Anterior cingulate cortex (tissue), 58 donors: ENCODE results near the gene GPR132.
"Not testable (repeated sequence)": the region's sequence is repeated elsewhere in the genome, so short reads cannot be mapped to it uniquely, and the experiment has no call there.

Source experiments
- DNase-seq, 58 donors: peaks; one replicate each; lab custom pipeline; 2025; lab: John Stamatoyannopoulos, UW

The GPR132 gene, protein sequence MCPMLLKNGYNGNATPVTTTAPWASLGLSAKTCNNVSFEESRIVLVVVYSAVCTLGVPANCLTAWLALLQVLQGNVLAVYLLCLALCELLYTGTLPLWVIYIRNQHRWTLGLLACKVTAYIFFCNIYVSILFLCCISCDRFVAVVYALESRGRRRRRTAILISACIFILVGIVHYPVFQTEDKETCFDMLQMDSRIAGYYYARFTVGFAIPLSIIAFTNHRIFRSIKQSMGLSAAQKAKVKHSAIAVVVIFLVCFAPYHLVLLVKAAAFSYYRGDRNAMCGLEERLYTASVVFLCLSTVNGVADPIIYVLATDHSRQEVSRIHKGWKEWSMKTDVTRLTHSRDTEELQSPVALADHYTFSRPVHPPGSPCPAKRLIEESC

DNA sequence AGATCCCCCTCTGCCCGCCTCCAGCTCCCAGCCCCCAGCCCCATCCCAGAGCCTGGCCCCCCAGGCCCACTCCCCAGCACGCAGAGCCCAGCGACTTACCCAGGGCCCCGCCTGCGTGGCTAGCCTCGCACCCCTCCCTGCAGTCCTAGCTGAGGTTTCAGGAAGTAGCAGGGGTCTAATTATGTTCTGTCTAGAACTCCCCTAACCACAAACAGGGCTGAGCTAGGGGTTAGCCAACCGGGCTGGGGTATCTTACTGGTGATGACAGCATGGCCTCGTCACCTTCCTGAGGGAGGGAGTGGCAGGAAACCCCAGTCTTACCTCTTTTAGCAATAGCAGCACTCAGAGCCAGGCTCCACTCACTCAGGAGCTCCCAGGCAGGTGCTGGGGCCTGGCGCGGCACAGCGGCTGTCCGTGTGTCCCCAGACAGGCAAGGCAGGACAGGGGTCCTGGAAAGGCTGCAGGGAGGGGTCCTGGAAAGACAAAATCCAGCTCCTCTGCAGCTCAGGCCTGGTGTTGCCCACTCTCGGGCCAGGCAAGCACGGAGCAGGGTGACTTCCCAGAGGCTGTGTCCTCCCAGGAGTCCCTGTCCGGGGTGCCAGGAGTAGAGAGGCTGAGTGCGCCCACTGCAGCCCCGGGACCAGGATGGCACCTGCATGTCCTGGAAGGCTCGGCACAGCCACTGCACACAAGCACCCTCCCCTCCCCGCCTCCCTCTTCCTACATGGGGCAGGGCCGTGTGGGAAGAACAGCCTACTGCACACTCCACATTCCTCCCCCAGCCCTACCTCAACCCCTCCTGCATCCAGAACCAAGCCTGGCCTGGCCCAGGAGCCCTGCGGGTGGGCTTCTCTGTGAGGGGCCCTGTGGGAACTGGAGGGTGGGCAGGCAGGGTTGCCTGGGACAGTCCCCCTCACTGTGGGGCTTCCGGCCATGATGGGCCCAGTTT lies at the start of gene GPR132:
Gene GPR132, minus strand, starts transcription at position 151 of the 949 bp plus-strand sequence. CDS start 10,010 bp downstream, outside the sequence.
- peak in 5 of 58 donors; percentile 19 to 36 (median 33) for DNase-seq

GRCh38 chr14:105109243-105109642 lies 44.0 kb upstream of the GPR132 start:
- not testable (repeated sequence) for DNase-seq

GRCh38 chr14:105108516-105108864 lies 43.3 kb upstream of the GPR132 start:
- no peak for DNase-seq

DNA sequence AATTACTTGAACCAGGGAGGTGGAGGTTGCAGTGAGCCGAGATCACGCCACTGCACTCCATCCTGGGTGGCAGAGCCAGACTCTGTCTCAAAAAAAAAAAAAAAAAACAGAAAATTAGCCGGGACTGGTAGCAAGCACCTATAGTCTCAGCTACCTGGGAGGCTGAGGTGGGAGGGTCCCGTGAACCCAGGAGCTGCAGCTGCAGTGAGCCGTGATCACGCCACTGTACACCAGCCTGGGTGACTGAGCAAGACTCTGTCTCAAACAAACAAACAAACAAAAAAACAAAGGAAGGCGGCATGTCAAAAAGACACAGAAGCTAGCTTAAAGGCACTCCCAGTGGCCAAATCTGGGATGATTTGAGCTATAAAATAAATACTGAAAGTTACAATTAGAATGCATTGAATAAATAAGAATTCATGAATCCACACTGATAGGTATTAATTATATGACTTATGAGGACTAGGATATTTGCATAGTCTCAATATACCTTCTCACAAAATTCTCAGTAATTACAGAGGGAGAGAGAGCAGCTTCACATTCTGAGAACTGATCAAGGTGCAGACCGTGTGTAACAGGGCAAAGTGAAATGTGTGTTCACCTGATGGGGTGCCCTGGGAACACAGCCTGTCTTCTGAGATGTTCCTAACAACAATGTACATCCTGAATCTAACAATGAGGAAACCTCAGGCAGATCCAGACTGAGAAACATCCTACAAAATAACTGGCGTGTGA lies 42.7 kb upstream of the GPR132 start:
- no peak for DNase-seq

- no peak for DNase-seq
Measured at GRCh38 chr14:105107351-105107750, 42.1 kb upstream of the GPR132 start.

- no peak for DNase-seq
Measured at GRCh38 chr14:105105158-105105557, 39.9 kb upstream of the GPR132 start.

- no peak for DNase-seq
Measured at GRCh38 chr14:105102893-105103292, 37.7 kb upstream of the GPR132 start.

- DNase-seq = no peak
Measured at GRCh38 chr14:105102361-105102870, 37.2 kb upstream of the GPR132 start.

GRCh38 chr14:105100910-105101309 lies 35.7 kb upstream of the GPR132 start:
- no peak for DNase-seq

- no peak for DNase-seq
Measured at GRCh38 chr14:105099778-105100177, 34.5 kb upstream of the GPR132 start.

DNA sequence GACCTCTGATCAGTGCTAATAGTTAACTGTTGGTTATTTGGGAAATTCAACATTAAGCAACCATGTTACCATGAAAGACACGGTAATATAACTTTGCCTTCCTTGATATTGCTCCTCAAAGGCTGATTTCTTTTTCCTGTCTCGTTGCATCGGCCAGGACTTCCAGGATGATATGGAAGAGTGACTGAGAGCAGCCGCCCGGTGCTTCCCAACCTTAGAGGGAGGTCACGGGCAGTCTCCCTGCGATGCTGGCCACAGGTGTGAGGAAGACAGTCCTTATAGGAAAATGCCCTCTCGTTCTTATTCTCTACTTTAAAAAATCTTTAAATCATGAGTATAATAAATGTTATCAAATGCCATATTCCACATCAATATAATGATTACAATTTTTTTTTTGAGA lies 33.1 kb upstream of the GPR132 start:
- no peak for DNase-seq

DNA sequence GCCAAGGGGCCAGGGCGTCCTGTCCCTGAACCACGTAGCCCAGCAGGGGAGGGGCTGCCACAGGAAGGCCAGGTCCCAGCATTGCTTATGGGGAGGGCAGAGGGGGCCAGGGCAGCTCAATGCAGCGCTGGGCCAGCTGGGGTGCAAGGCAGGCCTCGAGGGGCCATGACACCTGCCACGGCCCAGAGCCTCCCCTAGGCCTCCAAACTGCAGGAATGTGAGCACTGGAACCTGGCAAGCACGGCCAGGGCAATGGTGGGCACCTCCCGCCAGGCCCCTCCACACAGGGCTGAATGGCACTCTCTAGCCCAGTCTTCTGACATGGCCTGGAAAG lies 32.5 kb upstream of the GPR132 start:
- DNase-seq = no peak

GRCh38 chr14:105096206-105096875 lies 31.1 kb upstream of the GPR132 start:
- DNase-seq = no peak

DNA sequence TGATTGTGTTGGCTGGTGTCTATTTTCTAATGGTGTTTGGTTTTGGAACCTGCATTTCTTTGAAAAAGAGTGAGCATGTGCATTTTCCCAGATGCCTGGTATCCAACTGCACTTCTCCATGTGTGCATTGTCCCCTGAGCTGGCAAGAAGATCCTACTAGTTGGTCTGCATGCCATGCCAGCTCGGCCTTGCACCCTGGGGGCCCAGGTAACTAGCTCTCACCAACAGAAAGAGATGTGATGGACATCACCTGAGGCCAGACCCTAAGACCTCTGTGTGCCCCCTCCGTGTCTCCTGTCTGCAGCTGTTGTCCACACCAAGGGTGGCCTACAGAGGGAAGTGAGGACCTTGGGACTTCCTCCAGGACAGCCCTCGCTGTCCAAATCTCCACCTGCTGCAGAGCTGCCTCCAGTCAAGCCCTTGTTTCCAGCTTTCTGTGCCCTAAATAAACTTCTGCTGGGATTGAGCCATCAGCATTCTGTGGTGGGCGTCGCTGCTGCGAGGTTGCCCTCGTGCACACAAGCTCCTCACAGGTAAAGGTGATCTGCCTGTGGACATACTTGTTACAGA lies 30.1 kb upstream of the GPR132 start:
- DNase-seq = no peak

GRCh38 chr14:105094193-105094907 lies 29.1 kb upstream of the GPR132 start:
- DNase-seq = no peak

GRCh38 chr14:105093431-105094192 lies 28.4 kb upstream of the GPR132 start:
- peak in 17 of 58 donors; percentile 12 to 75 (median 39) for DNase-seq

GRCh38 chr14:105093038-105093430 lies 27.8 kb upstream of the GPR132 start:
- peak in 12 of 58 donors; percentile 28 to 64 (median 37) for DNase-seq
